ENCODE data around the gene NCK2. TPM values are rescaled to one million over a fixed set of nuclear protein-coding genes. Genes with fewer than 3 reads are reported as not detected.

Gene NCK2
- total and polyA plus RNA-seq, 2 donors from 2014 or later, result 22.8 to 52.9 TPM

GRCh38 chr2:105890111-105890510 lies 145.4 kb downstream of the NCK2 start:
- Histone ChIP-seq H3K9ac (ENCODE audit: low read length in 3 of 3) (no peak overlapping the region), H3K4me1 (ENCODE audit: control insufficient read depth in 2 of 3, insufficient read depth in 2 of 3, low read depth in 1 of 3, low read length in 3 of 3) (peaks cover 0 to 34% (median 26%) of the 10 kb centered on the region in 3 donors), H3K36me3 (ENCODE audit: control insufficient read depth in 2 of 3, insufficient read depth in 3 of 3, low read length in 3 of 3) (no peaks in the 10 kb centered on the region), H3K27ac (ENCODE audit: low read depth in 2 of 2, low read length in 2 of 2) (no peak overlapping the region), H3K4me3 (ENCODE audit: low read length in 3 of 3) (no peak overlapping the region), H3K27me3 (ENCODE audit: control insufficient read depth, insufficient read depth, low read length) (no peaks in the 10 kb centered on the region), H3K9me3 (ENCODE audit: control insufficient read depth in 2 of 3, insufficient read depth in 1 of 3, low read length in 3 of 3) (peaks cover 0 to 7% (median 0%) of the 10 kb centered on the region in 3 donors)
- FAIRE-seq, result no peak
- DNase-seq, result no peak
- intact Hi-C loops (cut with DNase I), result no loop called here
- TF ChIP-seq, protein P1, sequence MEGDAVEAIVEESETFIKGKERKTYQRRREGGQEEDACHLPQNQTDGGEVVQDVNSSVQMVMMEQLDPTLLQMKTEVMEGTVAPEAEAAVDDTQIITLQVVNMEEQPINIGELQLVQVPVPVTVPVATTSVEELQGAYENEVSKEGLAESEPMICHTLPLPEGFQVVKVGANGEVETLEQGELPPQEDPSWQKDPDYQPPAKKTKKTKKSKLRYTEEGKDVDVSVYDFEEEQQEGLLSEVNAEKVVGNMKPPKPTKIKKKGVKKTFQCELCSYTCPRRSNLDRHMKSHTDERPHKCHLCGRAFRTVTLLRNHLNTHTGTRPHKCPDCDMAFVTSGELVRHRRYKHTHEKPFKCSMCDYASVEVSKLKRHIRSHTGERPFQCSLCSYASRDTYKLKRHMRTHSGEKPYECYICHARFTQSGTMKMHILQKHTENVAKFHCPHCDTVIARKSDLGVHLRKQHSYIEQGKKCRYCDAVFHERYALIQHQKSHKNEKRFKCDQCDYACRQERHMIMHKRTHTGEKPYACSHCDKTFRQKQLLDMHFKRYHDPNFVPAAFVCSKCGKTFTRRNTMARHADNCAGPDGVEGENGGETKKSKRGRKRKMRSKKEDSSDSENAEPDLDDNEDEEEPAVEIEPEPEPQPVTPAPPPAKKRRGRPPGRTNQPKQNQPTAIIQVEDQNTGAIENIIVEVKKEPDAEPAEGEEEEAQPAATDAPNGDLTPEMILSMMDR (IDR thresholded peaks at IDR 0.05; ENCODE audit: borderline replicate concordance, extremely low read depth, insufficient read depth), result no peak

GRCh38 chr2:105890856-105891255 lies 146.1 kb downstream of the NCK2 start:
- FAIRE-seq, result no peak
- H3K4me1 ChIP-seq (ENCODE audit: control insufficient read depth in 2 of 3, insufficient read depth in 2 of 3, low read depth in 1 of 3, low read length in 3 of 3), result peaks cover 0 to 29% (median 25%) of the 10 kb centered on the region in 3 donors
- H3K9ac ChIP-seq (ENCODE audit: low read length in 3 of 3), result no peak overlapping the region
- TF ChIP-seq, protein P1 (IDR thresholded peaks at IDR 0.05; ENCODE audit: borderline replicate concordance, extremely low read depth, insufficient read depth), result no peak
- H3K36me3 ChIP-seq (ENCODE audit: control insufficient read depth in 2 of 3, insufficient read depth in 3 of 3, low read length in 3 of 3), result peaks cover 0 to 2% (median 0%) of the 10 kb centered on the region in 3 donors
- DNase-seq, result no peak
- peaks cover 0 to 7% (median 0%) of the 10 kb centered on the region in 3 donors for H3K9me3 ChIP-seq (ENCODE audit: control insufficient read depth in 2 of 3, insufficient read depth in 1 of 3, low read length in 3 of 3)
- H3K27ac ChIP-seq (ENCODE audit: low read depth in 2 of 2, low read length in 2 of 2), result no peak overlapping the region
- no peaks in the 10 kb centered on the region for H3K27me3 ChIP-seq (ENCODE audit: control insufficient read depth, insufficient read depth, low read length)
- no peak overlapping the region for H3K4me3 ChIP-seq (ENCODE audit: low read length in 3 of 3)
- intact Hi-C loops (cut with DNase I), result no loop called here

DNA sequence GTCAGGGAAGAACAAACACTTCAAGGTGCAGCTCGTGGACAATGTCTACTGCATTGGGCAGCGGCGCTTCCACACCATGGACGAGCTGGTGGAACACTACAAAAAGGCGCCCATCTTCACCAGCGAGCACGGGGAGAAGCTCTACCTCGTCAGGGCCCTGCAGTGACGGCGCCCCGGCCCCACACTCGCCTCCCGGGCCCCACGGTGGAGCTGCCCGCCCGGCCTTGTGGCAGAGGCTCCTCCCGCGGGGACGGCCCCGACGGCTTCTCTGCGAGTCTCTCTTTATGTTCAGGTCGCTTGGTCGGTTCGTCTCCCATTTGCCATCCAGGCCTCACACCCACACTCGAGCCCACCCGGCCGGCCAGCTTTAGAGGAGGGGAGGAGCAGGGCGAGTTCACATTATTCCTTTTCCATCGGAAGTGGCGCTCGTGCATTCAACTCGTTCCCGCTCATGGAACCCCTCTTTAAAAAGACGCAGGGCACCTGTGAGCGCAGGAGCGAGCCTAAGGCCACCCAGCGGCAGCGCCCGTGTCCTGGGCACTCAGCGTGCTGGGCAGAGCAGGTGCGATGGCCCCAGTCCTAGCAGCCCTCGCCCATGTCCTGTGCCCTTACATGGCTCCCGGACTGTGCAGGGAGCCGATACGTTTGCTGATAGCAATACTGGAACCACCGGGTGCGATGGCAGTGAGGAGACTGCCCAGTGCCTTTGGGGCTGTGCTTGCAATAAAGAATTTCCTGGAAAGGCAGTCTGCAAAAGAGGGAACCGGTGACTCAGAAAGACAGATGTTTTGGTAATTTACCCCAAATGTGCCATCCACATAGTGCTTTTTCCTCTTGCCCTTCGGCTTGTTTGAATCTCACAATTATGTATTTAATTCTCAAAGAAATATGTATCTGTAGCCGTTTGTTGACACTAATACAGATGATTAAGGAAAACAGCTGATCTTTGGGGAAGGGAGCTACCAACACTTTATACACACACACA lies 148.6 kb downstream of the NCK2 start:
- Histone ChIP-seq H3K36me3 (ENCODE audit: control insufficient read depth in 2 of 3, insufficient read depth in 3 of 3, low read length in 3 of 3) (peaks cover 0 to 2% (median 0%) of the 10 kb centered on the region in 3 donors), H3K4me1 (ENCODE audit: control insufficient read depth in 2 of 3, insufficient read depth in 2 of 3, low read depth in 1 of 3, low read length in 3 of 3) (peaks cover 0 to 9% (median 8%) of the 10 kb centered on the region in 3 donors), H3K4me3 (ENCODE audit: low read length in 3 of 3) (no peak overlapping the region), H3K9ac (ENCODE audit: low read length in 3 of 3) (no peak overlapping the region), H3K27me3 (ENCODE audit: control insufficient read depth, insufficient read depth, low read length) (no peaks in the 10 kb centered on the region), H3K9me3 (ENCODE audit: control insufficient read depth in 2 of 3, insufficient read depth in 1 of 3, low read length in 3 of 3) (peaks cover 0 to 7% (median 0%) of the 10 kb centered on the region in 3 donors), H3K27ac (ENCODE audit: low read depth in 2 of 2, low read length in 2 of 2) (no peak overlapping the region)
- FAIRE-seq (no peak), DNase-seq (no peak)
- TF ChIP-seq, protein P1 (IDR thresholded peaks at IDR 0.05; ENCODE audit: borderline replicate concordance, extremely low read depth, insufficient read depth), result no peak
- intact Hi-C loops (cut with DNase I), result no loop called here

All from kidney (tissue), 14 donors.